ENCODE results near the gene PRR5.

DNA sequence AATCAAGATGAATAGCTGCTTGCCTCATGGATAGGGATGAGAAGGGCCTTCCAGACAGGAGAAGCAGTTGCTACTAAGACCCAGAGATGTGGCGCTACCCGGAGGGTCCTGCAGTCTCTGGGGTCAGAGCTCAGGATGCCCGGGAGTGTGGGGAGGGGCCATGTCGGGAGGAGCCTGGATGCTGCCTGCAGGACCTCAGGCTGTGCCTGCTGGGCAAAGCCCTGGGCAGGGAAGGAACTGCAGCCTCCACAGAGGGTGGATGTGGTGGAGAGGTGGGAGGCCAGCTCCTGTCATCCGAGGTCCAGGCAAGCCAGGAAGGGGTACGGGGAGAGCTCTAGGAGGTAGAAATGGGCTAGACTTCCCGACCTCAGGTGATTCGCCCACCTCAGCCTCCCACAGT is 11.0 kb downstream of the PRR5 start:
- TF ChIP-seq, protein P1, sequence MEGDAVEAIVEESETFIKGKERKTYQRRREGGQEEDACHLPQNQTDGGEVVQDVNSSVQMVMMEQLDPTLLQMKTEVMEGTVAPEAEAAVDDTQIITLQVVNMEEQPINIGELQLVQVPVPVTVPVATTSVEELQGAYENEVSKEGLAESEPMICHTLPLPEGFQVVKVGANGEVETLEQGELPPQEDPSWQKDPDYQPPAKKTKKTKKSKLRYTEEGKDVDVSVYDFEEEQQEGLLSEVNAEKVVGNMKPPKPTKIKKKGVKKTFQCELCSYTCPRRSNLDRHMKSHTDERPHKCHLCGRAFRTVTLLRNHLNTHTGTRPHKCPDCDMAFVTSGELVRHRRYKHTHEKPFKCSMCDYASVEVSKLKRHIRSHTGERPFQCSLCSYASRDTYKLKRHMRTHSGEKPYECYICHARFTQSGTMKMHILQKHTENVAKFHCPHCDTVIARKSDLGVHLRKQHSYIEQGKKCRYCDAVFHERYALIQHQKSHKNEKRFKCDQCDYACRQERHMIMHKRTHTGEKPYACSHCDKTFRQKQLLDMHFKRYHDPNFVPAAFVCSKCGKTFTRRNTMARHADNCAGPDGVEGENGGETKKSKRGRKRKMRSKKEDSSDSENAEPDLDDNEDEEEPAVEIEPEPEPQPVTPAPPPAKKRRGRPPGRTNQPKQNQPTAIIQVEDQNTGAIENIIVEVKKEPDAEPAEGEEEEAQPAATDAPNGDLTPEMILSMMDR (IDR thresholded peaks at IDR 0.05; ENCODE audit: low read depth, low read length), result no peak
- no peak for TF ChIP-seq POLR2A (IDR thresholded peaks at IDR 0.05; ENCODE audit: extremely low read depth, insufficient read length)
- TF ChIP-seq, protein P2, sequence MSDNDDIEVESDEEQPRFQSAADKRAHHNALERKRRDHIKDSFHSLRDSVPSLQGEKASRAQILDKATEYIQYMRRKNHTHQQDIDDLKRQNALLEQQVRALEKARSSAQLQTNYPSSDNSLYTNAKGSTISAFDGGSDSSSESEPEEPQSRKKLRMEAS (IDR thresholded peaks at IDR 0.05; ENCODE audit: low read depth, low read length), result no peak
